GM12878 (cell line): ENCODE results near the gene KCNE4. TPM values are rescaled to one million over a fixed set of nuclear protein-coding genes. Genes with fewer than 3 reads are reported as not detected.

Experiments used
- ATAC-seq: fragments of 200-7000 bp; cut with Tn5 transposase; 3 replicates; pipeline ENCODE4 v1.9.1; 2020; ENCODE audit warnings: mild to moderate bottlenecking, moderate library complexity
- BruUV-seq: library from RNA; stranded (reverse); fragments of 400-500 nt; replicated peaks from 2 replicates; lab custom pipeline; 2021; lab: Mats Ljungman, UMichigan
- CTCF ChIA-PET: fragments of 300-600 bp; sonication (Branson Sonifier 250); formaldehyde crosslinking; extraction: SDS; loops from one replicate; lab custom pipeline; 2021; ENCODE audit warnings: inconsistent platforms; lab: Yijun Ruan, JAX
- POLR2A ChIA-PET: fragments of 350-600 bp; formaldehyde crosslinking; extraction: SDS; loops from one replicate; lab custom pipeline; 2021; ENCODE audit warnings: inconsistent platforms; lab: Charles Lee
- RAD21 ChIA-PET: fragments of 300-600 bp; sonication (Branson Sonifier 250); formaldehyde crosslinking; loops from one replicate; lab custom pipeline; 2023; ENCODE audit warnings: antibody characterized with exemption; ENCODE audit not compliant: unreplicated experiment; lab: Charles Lee
- SMC1A ChIA-PET: fragments of 300-600 bp; sonication (Branson Sonifier 250); formaldehyde crosslinking; loops from one replicate; lab custom pipeline; 2023; ENCODE audit not compliant: unreplicated experiment, uncharacterized antibody; lab: Charles Lee
- DNase-seq: peaks from one replicate; pipeline ENCODE4 v3.0.0-alpha.2; 2011; ENCODE audit warnings: low read depth, low spot score
- FAIRE-seq: peaks from 3 replicates; lab custom pipeline; 2011; peaks lifted over from hg19 to GRCh38; lab: Jason Lieb, UNC
- H2AFZ ChIP-seq: 2 replicates; pipeline ENCODE4 v1.6.0; 2011; ENCODE audit warnings: low read depth, low read length, control low read depth; ENCODE audit not compliant: control insufficient read depth
- H3K27ac ChIP-seq: 2 replicates; pipeline ENCODE4 v1.5.1; 2011; ENCODE audit warnings: control low read depth; ENCODE audit not compliant: control insufficient read depth, insufficient read depth
- H3K27me3 ChIP-seq, 2 experiments: replicated peaks in 1 of 2; 2 replicates each; pipeline versions ENCODE4 v1.6.0 to v1.6.1; 2011; ENCODE audit warnings: low read length in 1 of 2; ENCODE audit not compliant: control insufficient read depth in 2 of 2, insufficient read depth in 2 of 2
- H3K36me3 ChIP-seq, 2 experiments: 2 replicates each; pipeline ENCODE4 v1.5.1; 2011; ENCODE audit warnings: low read length in 1 of 2; ENCODE audit not compliant: control insufficient read depth in 2 of 2, insufficient read depth in 2 of 2
- H3K4me1 ChIP-seq: 2 replicates; pipeline ENCODE4 v1.6.1; 2011; ENCODE audit warnings: mild to moderate bottlenecking, low read length, moderate library complexity, mixed read lengths; ENCODE audit not compliant: control insufficient read depth, insufficient read depth
- H3K4me2 ChIP-seq: 2 replicates; pipeline ENCODE4 v1.6.0; 2011; ENCODE audit warnings: control low read depth; ENCODE audit not compliant: control insufficient read depth, insufficient read depth
- H3K4me3 ChIP-seq: fragments of 200-600 bp; sonication (generic); 2 replicates; pipeline ENCODE4 v1.5.1; 2016
- H3K79me2 ChIP-seq: 2 replicates; pipeline ENCODE4 v1.6.0; 2011; ENCODE audit warnings: low read length; ENCODE audit not compliant: control insufficient read depth, insufficient read depth
- H3K9ac ChIP-seq: 2 replicates; pipeline ENCODE4 v1.8.0; 2011; ENCODE audit warnings: low read length, control low read depth, mixed read lengths; ENCODE audit not compliant: control insufficient read depth, insufficient read depth
- H3K9me3 ChIP-seq: replicated peaks from 3 replicates; pipeline ENCODE4 v1.5.1; 2011; ENCODE audit warnings: mild to moderate bottlenecking, low read length; ENCODE audit not compliant: control insufficient read depth, insufficient read depth
- H4K20me1 ChIP-seq: 2 replicates; pipeline ENCODE4 v1.6.0; 2011; ENCODE audit not compliant: control insufficient read depth, insufficient read depth
- BACH1 ChIP-seq: fragments of 450-650 bp; IDR thresholded peaks from 2 replicates; pipeline ENCODE4 v1.6.1; 2017; ENCODE audit warnings: mild to moderate bottlenecking, borderline replicate concordance
- DPF2 ChIP-seq: fragments of 450-650 bp; IDR thresholded peaks from 2 replicates; pipeline ENCODE4 v1.6.1; 2017; ENCODE audit warnings: mild to moderate bottlenecking
- E2F4 ChIP-seq: IDR thresholded peaks from 2 replicates; pipeline ENCODE4 v1.6.1; 2012; ENCODE audit warnings: low read depth, low read length, improper control_type of control experiment
- EED ChIP-seq: sonication (generic); IDR thresholded peaks from 2 replicates; pipeline ENCODE4 v1.6.1; 2016; ENCODE audit warnings: antibody characterized with exemption, low read depth
- HDGF ChIP-seq: fragments of 450-650 bp; IDR thresholded peaks from 2 replicates; pipeline ENCODE4 v1.6.1; 2016; ENCODE audit warnings: antibody characterized with exemption
- KAT2A ChIP-seq: conservative IDR thresholded peaks from 2 replicates; pipeline ENCODE4 v1.6.1; 2011; ENCODE audit warnings: low read depth, low read length; ENCODE audit not compliant: control insufficient read depth
- KLF5 ChIP-seq: fragments of 450-650 bp; IDR thresholded peaks from 2 replicates; pipeline ENCODE4 v1.6.1; 2014; ENCODE audit warnings: mild to moderate bottlenecking; ENCODE audit not compliant: partially characterized antibody
- MEF2A ChIP-seq: IDR thresholded peaks from 2 replicates; pipeline ENCODE4 v1.6.1; 2011; ENCODE audit warnings: low read depth, mild to moderate bottlenecking, low read length, moderate library complexity; ENCODE audit not compliant: insufficient read depth
- NFIC ChIP-seq: IDR thresholded peaks from 2 replicates; pipeline ENCODE4 v1.6.1; 2012; ENCODE audit warnings: low read depth, mild to moderate bottlenecking, inconsistent platforms, low read length, moderate library complexity
- POLR2A ChIP-seq: IDR thresholded peaks from 2 replicates; pipeline ENCODE4 v1.6.1; 2011; ENCODE audit warnings: low read depth, mild to moderate bottlenecking, low read length
- POLR2AphosphoS5 ChIP-seq: IDR thresholded peaks from 2 replicates; pipeline ENCODE4 v1.6.1; 2011; ENCODE audit warnings: mild to moderate bottlenecking, low read length, inconsistent platforms
- REST ChIP-seq: IDR thresholded peaks from 2 replicates; pipeline ENCODE4 v1.6.1; 2012; ENCODE audit warnings: mild to moderate bottlenecking, low read depth, low read length
- SIX5 ChIP-seq: IDR thresholded peaks from 2 replicates; pipeline ENCODE4 v1.6.1; 2011; ENCODE audit warnings: mild to moderate bottlenecking, low read depth, low read length, moderate library complexity; ENCODE audit not compliant: severe bottlenecking
- SRF ChIP-seq, 2 experiments: IDR thresholded peaks; 2 replicates each; pipeline ENCODE4 v1.6.1; 2011; ENCODE audit warnings: low read depth in 2 of 2, low read length in 2 of 2, mild to moderate bottlenecking in 1 of 2, moderate library complexity in 1 of 2
- USF1 ChIP-seq: IDR thresholded peaks from 2 replicates; pipeline ENCODE4 v1.6.1; 2011; ENCODE audit warnings: borderline replicate concordance, low read depth, mild to moderate bottlenecking, moderate library complexity, mixed read lengths, low read length; ENCODE audit not compliant: insufficient read depth; ENCODE audit errors: extremely low read length
- USF2 ChIP-seq: IDR thresholded peaks from 2 replicates; pipeline ENCODE4 v1.6.1; 2011; ENCODE audit warnings: low read depth, low read length, improper control_type of control experiment, borderline replicate concordance
- ZNF207 ChIP-seq: fragments of 450-650 bp; IDR thresholded peaks from 2 replicates; pipeline ENCODE4 v1.6.1; 2014; ENCODE audit warnings: antibody characterized with exemption, mild to moderate bottlenecking, borderline replicate concordance
- WGBS: methylation state at CpG from one replicate; pipeline ENCODE4 v1.1.6; 2016; ENCODE audit warnings: low lambda C conversion rate; ENCODE audit not compliant: insufficient replicate concordance, insufficient coverage; ENCODE audit errors: missing lambda C conversion rate; 5-methylcytosine and 5-hydroxymethylcytosine counted together
- in situ Hi-C: fragments of 300-500 bp; cut with MboI; formaldehyde crosslinking; loops from 9 replicates; pipeline ENCODE4 v1.14.3; 2018; ENCODE audit warnings: mixed read lengths
- intact Hi-C: fragments of 100-400 bp; cut with micrococcal nuclease; formaldehyde crosslinking; loops from one replicate; pipeline ENCODE4 v1.14.2; 2022; ENCODE audit not compliant: unreplicated experiment
- polyA plus RNA-seq, 11 experiments: library from polyadenylated mRNA; depleted of rRNA in 4 of 11; unstranded in 6 of 11; stranded (reverse) in 5 of 11; fragments of >200 nt; fragmentation: Nextera tagmentation in 4 of 11; fragmentation: Illumina TruSeq in 1 of 11; extraction: Ambion mirVana in 4 of 11; extraction: Trizol in 1 of 11; gene quantifications; 1 replicate in 1 of 11; 2 replicates in 10 of 11; pipeline versions ENCODE4 v1.2.1 to v1.2.3, GENCODE V29; 2011 to 2016; ENCODE audit warnings: inconsistent platforms in 2 of 11, missing spikeins in 2 of 11, low read depth in 1 of 11
- total RNA-seq, 4 experiments: library from RNA; depleted of rRNA in 3 of 4; stranded (reverse); fragments of >200 nt in 3 of 4; fragmentation: Illumina TruSeq in 1 of 4; extraction: Trizol in 1 of 4; gene quantifications; 2 replicates each; pipeline versions ENCODE4 v1.2.1 to v1.2.3, GENCODE V29; 2013 to 2021

KCNE4 gene
- total and polyA plus RNA-seq, 10 of the 15 experiments (the other 5 are each of a cell fraction or from before 2014, with no cell fraction given): 0.30 TPM; not detected in 9

- FAIRE-seq (no peak), ATAC-seq (no peak), DNase-seq (no peak)
- Histone ChIP-seq H3K9me3 (no peaks in the 10 kb centered on the region; the same call in 2 of the 3 replicates), H2AFZ (no peak overlapping the region), H3K4me1 (no peaks in the 10 kb centered on the region), H3K4me3 (no peak overlapping the region), H3K79me2 (no peaks in the 10 kb centered on the region), H3K36me3 (no peaks in the 10 kb centered on the region), H4K20me1 (no peaks in the 10 kb centered on the region), H3K9ac (no peak overlapping the region), H3K27me3 (no peaks in the 10 kb centered on the region), H3K27ac (no peak overlapping the region), H3K4me2 (no peak overlapping the region)
- in situ Hi-C loops: no loop called here
- no TSS peak for BruUV-seq
- intact Hi-C loops: no loop called here
- WGBS: 0% methylated on average over 1 of the region's 1 CpG
- POLR2A ChIA-PET: no interaction called here
- CTCF ChIA-PET: no interaction called here
- RAD21 ChIA-PET: no interaction called here
- SMC1A ChIA-PET: no interaction called here
- TF ChIP-seq KLF5 (no peak), HDGF (no peak), DPF2 (no peak), POLR2A (no peak), MEF2A (no peak), NFIC (no peak), USF1 (no peak), SIX5 (no peak), E2F4 (no peak), USF2 (no peak), REST (no peak), KAT2A (no peak), EED (no peak), SRF (IDR thresholded peaks at IDR 0.05; ENCODE audit: low read depth in 2 of 2, low read length in 2 of 2) (no peak), ZNF207 (no peak), BACH1 (no peak), POLR2AphosphoS5 (no peak)
These were observed 38.7 kb downstream of the KCNE4 start for GRCh38 chr2:223090540-223091235.
